ENCODE measurements around the gene KYNU.
A peak's percentile ranks its signal among the peaks of the same experiment; 100 is the strongest.

The KYNU gene

GRCh38 chr2:142877216-142877838 lies at the start of gene KYNU:
Gene KYNU, plus strand, starts transcription at chr2:142877664. Its CDS starts 7,704 bp downstream, at chr2:142885368.
- no peak within 1 kb of the TSS for H3K4me3 ChIP-seq (replicated peaks; ENCODE audit: low read depth, low read length)
- DNase-seq (ENCODE audit: extremely low read depth, low read depth): no peak
- TF ChIP-seq CTCF (IDR thresholded peaks at IDR 0.05; ENCODE audit: low read depth, low read length, missing control alignments): no peak

GRCh38 chr2:142834021-142834420 lies 43.4 kb upstream of the KYNU start:
- peak; percentile 7 for DNase-seq (ENCODE audit: extremely low read depth, low read depth)
- no peak overlapping the region for H3K4me3 ChIP-seq (replicated peaks; ENCODE audit: low read depth, low read length)
- no peak for TF ChIP-seq CTCF (IDR thresholded peaks at IDR 0.05; ENCODE audit: low read depth, low read length, missing control alignments)

GRCh38 chr2:142840436-142840835 lies 37.0 kb upstream of the KYNU start:
- TF ChIP-seq CTCF (IDR thresholded peaks at IDR 0.05; ENCODE audit: low read depth, low read length, missing control alignments): no peak
- H3K4me3 ChIP-seq (replicated peaks; ENCODE audit: low read depth, low read length): no peak overlapping the region
- DNase-seq (ENCODE audit: extremely low read depth, low read depth): no peak

- H3K4me3 ChIP-seq (replicated peaks; ENCODE audit: low read depth, low read length): no peak overlapping the region
- no peak for DNase-seq (ENCODE audit: extremely low read depth, low read depth)
- no peak for TF ChIP-seq CTCF (IDR thresholded peaks at IDR 0.05; ENCODE audit: low read depth, low read length, missing control alignments)
Measured at GRCh38 chr2:142841788-142842187, 35.7 kb upstream of the KYNU start.

- DNase-seq (ENCODE audit: extremely low read depth, low read depth): no peak
- no peak overlapping the region for H3K4me3 ChIP-seq (replicated peaks; ENCODE audit: low read depth, low read length)
- no peak for TF ChIP-seq CTCF (IDR thresholded peaks at IDR 0.05; ENCODE audit: low read depth, low read length, missing control alignments)
Measured at GRCh38 chr2:142842369-142842768, 35.1 kb upstream of the KYNU start.

GRCh38 chr2:142843731-142844130 lies 33.7 kb upstream of the KYNU start:
- no peak for TF ChIP-seq CTCF (IDR thresholded peaks at IDR 0.05; ENCODE audit: low read depth, low read length, missing control alignments)
- no peak overlapping the region for H3K4me3 ChIP-seq (replicated peaks; ENCODE audit: low read depth, low read length)
- no peak for DNase-seq (ENCODE audit: extremely low read depth, low read depth)

Measured in HFF-Myc (cell line).